ENCODE measurements around the gene WFS1.

The WFS1 gene

DNA sequence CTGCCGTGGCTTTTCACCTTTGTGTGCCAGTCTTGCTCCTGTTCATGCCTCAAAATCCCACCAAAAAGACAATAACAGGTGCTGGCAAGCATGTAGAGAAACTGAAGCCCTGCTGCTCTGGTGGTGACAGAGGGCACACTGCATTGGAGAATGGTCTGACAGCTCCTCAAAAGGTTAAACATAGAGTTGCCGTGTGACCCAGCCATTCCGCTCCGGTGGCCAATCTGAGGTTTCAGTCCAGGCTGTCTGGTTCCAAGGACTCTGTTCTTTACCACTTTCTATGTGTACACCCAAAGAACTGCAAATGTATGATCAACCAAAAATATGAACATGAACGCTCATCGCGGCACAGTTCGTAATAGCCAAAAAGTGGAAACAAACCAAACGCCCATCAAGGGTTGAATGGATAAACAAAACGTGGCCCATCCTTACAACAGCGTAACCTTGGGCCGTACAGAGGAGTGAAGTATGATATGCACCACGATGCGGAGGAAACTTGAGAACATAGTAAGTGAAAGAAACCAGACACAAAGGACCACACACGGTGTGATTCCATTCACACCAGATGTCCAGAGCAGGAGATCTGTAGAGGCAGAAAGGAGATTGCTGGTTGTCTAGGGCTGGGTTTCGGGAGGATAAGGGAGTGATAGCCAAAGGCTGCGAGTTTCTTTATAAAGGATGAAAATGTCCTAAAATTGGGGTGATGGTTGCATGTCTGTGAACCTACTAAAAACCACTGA, 33.6 kb upstream of the WFS1 start:
- DNase-seq (ENCODE audit: low read depth, low spot score): no peak

DNA sequence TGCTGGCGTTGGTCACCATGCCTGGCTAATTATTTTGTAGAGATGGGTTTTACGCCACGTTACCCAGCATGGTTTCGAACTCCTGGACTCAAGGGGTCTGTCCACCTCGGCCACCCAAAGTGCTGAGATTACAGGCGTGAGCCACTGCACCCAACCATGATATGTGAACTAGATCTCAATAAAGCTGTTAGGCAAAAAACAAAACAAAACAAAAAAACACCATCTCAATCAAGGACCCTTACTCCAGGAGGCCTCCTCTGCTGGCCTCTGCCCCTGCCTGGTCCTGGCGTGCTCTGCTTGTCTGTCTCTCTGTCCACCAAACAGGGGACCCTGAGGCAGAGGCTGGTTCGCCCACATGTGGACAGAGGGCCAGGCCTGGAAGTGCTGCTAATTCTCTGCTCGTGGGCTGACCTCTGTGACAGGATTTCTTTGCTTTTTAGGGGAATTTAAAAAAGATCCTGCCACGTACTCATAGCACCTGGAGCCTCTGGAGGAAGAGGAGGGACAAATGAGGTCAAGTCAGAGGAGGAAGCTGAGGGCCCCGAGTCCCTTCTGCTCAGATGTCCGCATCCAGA, 32.7 kb upstream of the WFS1 start:
- no peak for DNase-seq (ENCODE audit: low read depth, low spot score)

GRCh38 chr4:6239486-6239885, 30.2 kb upstream of the WFS1 start:
- no peak for DNase-seq (ENCODE audit: low read depth, low spot score)

DNA sequence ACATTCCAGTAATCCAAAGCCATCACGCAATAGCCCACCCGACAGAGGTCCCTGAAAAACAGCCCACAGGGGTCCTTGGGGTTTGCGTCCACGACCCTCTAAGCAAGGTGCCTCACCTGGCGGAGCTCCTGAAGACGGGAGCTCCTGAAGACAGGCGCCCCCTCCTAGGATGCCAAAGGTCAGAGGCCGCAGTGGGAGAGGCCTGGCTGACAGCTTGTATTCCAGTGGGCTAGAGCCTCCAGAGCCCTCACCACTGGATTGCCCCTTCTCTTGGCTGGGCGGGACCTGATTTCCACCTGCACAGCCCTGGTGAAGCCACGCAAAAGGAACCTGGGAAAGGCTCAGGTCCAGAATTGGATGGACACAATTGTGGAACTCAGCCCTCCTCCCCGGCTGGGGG, 29.7 kb upstream of the WFS1 start:
- no peak for DNase-seq (ENCODE audit: low read depth, low spot score)

DNA sequence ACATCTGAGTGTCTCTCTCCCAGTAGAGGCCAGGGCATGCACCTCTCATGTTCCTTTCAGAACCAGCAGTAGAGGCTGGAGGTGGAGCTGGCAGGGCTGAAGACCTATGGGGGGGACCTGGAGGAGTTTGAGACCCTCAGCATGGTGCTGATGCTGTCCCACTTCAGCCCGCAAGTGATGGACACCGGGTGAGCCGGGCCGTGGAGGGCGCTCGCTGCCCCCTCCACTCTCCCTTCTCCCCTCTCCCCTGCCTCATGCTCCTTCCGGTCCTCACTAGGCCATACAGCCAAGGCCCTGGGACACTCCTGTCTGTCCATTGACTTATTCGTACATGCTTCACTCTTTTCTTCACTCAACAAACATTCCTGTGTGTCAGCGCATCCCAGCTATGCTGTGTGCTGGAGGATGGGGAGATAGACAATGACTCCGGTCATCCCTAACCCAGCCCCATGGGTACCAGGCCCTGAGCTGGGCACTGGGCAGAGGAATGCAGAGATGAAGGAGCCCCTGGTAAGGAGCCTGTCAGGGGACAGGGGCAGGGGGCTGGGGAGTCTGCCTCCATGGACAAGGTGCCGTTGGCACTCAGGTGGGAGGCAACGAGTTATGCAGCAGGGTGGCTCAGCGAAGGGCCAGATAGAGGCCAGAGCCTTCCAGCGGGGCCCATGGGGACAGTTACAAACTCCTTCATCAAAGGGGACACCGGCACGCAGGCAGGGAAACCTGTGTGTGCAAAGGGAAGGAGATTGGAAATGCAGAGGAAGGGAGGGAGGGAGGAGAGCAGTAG, 28.4 kb upstream of the WFS1 start:
- no peak for DNase-seq (ENCODE audit: low read depth, low spot score)

DNA sequence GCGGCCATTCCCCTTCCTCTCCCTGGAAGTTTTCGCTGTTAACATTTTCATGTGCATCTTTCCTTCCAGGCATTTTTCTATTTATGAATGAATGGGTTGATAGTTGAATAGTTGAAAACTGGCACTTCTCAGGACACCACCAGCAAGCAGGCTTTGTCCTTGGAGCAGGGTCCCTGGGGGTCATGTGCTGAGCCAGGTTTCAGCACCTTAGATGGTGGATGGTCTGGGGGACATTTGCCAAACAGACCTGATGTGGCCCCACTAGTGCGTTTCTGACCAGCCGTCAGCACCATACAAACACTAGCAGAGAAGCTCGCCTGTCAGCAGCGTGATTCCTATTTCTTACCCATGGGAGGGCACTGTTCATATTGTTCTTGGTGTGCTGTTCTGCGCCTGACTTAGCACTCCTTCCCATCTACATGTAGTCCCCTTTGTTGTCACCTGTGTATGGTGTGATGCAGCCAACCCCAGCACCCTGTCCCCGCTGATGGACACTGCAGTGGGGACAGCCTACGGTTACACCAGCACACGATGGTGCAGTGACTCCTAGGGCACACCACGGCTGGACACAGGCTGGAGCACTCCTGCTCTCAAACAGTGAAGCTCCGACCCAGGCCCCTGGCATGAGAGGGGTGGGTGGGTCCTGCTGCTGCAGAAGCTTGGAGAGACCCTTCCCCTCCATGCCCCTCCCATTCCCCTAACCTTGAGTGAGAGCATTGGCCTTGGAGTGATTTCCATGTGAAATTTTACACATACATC, 27.2 kb upstream of the WFS1 start:
- no peak for DNase-seq (ENCODE audit: low read depth, low spot score)

DNA sequence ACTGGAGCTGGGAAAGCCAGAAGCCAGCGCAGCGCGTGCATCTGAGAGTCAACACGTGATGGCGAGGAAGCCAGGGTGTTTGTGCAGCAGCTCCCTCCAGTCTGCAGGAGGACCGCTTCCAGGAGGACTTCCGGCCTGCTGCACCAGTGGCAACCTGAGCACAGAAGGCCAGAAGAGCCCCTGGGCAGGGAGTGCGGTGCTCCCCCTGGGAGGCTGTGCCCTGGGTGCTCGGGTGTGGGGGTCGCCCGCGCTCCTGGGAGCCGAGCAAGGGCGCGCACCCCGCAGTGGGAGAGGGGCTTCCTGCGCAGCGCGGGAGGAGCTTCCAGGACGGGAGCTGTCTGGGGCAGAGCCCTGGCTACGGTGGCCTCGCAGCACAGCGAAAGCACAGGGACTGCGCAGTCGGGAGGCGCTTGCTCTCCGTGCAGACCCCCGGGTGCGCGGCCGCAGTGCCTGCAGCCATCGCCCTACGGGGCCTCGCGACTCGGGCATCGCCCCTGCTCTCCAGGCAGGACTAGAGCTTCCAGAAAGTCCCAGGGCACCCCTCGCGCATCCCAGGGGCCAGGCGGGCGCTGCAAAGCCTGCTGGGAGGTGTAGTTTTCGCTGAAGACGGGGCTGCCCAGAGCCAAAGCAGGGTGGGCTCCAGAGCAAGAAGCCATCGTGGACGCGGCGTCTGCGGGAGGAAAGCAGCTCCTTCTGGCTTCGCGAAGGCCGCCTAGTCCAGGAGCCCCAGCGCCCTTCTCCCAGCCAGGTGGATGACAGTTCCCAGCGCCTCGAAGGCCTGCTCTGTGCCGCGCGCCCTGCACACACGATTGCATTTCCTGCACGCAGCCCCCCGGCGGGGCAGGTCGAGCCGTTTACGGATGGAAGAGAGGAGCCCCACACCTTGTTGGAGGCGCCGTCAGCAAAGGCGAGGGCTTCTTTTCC, 24.1 kb upstream of the WFS1 start:
- peak; percentile 75 for DNase-seq (ENCODE audit: low read depth, low spot score)

GRCh38 chr4:6246170-6246634, 23.4 kb upstream of the WFS1 start:
- DNase-seq (ENCODE audit: low read depth, low spot score): no peak

- no peak for DNase-seq (ENCODE audit: low read depth, low spot score)
Measured at GRCh38 chr4:6248394-6248793, 21.3 kb upstream of the WFS1 start.

DNA sequence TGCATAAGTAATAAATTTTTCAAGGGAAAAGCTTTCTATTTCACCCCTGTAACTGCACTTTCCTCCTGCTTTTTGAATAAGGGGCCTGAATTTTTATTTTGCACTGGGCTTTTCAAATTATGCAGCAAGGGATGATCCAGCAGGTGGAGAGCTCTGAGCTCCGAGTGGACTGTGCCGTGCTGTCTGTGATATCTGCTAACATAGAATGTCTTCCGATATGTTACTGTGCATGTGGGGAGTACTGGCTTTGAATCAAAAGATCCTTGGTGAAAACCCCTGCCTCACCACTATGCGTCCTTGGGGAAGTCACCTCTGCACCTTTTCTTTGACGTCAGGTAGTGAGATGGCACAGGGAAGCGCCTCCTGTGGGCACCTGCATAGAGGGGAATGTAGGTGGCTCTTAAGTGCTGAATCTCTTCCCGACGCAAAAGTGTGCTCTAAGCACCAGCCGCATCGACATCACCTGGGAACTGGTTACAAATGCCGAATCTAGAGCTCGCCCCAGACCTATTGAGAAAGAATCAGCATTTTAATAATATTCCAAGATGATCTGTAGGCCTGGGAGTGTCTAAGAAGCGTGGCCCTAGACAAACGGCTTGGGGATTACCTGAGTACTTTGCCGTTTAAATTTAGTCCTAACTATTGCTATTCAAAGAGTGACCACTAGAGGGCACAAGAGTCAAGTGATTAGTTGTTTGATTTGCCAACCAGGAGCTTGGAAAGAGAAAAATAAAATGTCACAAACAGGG, 19.2 kb upstream of the WFS1 start:
- DNase-seq (ENCODE audit: low read depth, low spot score): peak; percentile 71

DNA sequence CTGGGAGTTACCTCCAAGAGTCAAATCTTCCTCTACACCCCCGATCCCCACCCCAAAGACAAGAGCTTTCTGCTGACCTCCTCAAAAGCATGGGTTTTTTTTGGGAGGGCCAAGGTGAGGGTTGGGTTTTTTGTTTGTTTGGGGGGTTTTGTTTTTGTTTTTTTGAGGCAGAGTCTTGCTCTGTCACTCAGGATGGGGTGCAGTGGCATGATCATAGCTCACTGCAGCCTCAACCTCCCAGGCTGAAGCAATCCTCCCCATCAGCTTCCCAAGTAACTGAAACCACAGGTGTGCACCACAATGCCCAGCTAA, 18.7 kb upstream of the WFS1 start:
- no peak for DNase-seq (ENCODE audit: low read depth, low spot score)

DNA sequence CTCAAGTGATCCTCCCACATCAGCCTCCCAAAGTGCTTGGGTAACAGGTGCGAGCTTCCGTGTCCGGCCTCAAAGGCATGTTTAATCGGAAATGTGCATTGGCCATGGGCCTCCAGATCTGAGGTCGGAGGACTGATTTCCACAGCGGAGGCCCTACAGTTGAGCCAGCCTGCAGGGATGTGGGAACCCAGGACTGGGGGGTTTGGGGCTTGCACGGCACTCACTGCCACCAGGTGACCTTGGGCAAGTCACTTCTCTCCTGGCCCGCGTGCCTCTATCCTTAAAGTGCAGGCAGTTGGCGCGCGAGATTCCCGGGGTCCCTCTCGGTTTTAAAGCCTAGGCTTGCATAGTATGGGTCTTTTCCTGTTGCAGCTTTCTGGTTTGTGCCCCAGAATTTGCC, 18.3 kb upstream of the WFS1 start:
- DNase-seq (ENCODE audit: low read depth, low spot score): no peak

DNA sequence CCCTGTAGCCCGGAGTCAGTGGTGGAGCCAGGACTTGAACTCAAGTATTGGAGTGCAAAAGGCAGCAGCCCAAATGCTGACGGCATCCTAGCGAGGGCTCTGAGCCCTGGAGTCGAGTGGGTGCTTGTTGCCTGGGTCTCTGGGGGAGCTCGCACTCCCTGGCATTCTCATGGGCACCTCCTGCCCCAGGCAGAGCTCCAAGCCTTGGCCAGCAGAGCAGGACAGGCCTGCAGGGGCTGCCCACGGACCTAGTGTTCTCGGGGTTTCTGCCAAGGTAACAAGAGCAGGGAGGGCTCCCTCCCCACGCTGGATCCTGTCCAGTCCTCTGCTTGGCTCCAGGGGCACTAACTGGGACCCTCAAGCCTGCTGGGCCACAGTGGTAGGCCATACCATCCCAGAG, 17.6 kb upstream of the WFS1 start:
- no peak for DNase-seq (ENCODE audit: low read depth, low spot score)

- no peak for DNase-seq (ENCODE audit: low read depth, low spot score)
Measured at GRCh38 chr4:6253111-6253510, 16.5 kb upstream of the WFS1 start.

- no peak for DNase-seq (ENCODE audit: low read depth, low spot score)
Measured at GRCh38 chr4:6253961-6254360, 15.7 kb upstream of the WFS1 start.

- DNase-seq (ENCODE audit: low read depth, low spot score): no peak
Measured at GRCh38 chr4:6256141-6256540, 13.5 kb upstream of the WFS1 start.

DNA sequence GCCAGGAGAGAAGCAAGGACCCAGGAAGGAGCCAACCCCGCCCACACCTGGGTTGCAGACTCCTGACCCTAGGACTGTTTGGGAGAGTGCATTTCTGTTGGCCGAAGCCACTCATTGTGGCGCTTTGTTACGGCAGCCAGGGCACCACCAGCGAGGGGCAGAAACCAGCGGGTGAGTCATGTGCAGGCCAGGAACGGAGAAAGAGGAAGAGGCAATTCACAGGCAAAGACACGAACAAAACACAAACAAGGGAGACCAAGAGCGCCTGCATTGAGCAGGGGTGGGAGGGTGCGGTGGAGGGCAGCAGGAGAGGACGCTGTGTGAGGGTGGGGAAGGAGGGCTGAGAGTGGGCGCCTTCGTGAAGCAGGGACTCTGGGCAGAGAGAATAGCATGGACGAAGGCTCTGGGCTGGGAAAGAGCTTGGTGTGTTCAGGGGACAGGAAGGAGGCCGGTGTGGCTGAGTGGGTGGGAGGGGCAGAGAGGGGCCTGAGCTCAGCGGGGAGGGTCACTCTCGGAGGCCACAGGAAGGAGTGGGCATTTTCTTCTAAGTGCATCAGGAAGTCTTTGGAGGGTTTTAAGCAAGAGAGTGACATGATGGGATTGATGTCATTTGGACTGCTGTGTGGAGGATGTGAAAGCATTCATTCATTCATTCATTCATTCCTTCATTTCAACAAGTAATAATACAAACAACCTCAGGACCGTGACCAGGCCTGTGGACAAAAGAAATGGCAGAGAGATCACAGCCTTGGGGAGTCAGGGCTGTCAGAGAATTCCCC, 12.2 kb upstream of the WFS1 start:
- peak; percentile 47 for DNase-seq (ENCODE audit: low read depth, low spot score)

GRCh38 chr4:6258026-6258360, 11.7 kb upstream of the WFS1 start:
- DNase-seq (ENCODE audit: low read depth, low spot score): no peak

- no peak for DNase-seq (ENCODE audit: low read depth, low spot score)
Measured at GRCh38 chr4:6258741-6259140, 10.9 kb upstream of the WFS1 start.

- DNase-seq (ENCODE audit: low read depth, low spot score): no peak
Measured at GRCh38 chr4:6259886-6260285, 9.8 kb upstream of the WFS1 start.
